HepG2 (cell line): ENCODE results near the gene ZNF10. TPM values are rescaled to one million over a fixed set of nuclear protein-coding genes. Genes with fewer than 3 reads are reported as not detected.
A peak's percentile ranks its signal among the peaks of the same experiment; 100 is the strongest.

ENCODE experiments used
- ARNT2 ChIP-seq: sonication (generic); formaldehyde crosslinking; IDR thresholded peaks from 2 replicates; pipeline ENCODE4 v1.8.0; 2022; ENCODE audit warnings: mild to moderate bottlenecking, low read depth, missing genetic modification reagents, moderate library complexity
- ATRX ChIP-seq: sonication (generic); formaldehyde crosslinking; IDR thresholded peaks from 2 replicates; pipeline ENCODE4 v1.4.0; 2020; ENCODE audit warnings: missing genetic modification reagents, borderline replicate concordance
- HOXA3 ChIP-seq: sonication (generic); formaldehyde crosslinking; IDR thresholded peaks from 2 replicates; pipeline ENCODE4 v1.5.0; 2020; ENCODE audit warnings: missing genetic modification reagents
- MBNL3 ChIP-seq: fragments of 250-450 bp; sonication (Bioruptor Pico); conservative IDR thresholded peaks from 2 replicates; pipeline ENCODE4 v1.8.0; 2022; ENCODE audit warnings: mild to moderate bottlenecking, inconsistent platforms
- POLR2AphosphoS2 ChIP-seq: IDR thresholded peaks from 2 replicates; pipeline ENCODE4 v1.6.1; 2011; ENCODE audit warnings: low read depth, low read length, improper control_type of control experiment
- TP53 ChIP-seq: sonication (generic); formaldehyde crosslinking; conservative IDR thresholded peaks from 2 replicates; pipeline ENCODE4 v1.4.0; 2020; ENCODE audit warnings: missing genetic modification reagents
- ZFYVE20 ChIP-seq: sonication (generic); formaldehyde crosslinking; IDR thresholded peaks from 2 replicates; pipeline ENCODE4 v1.8.0; 2023; ENCODE audit warnings: low read depth, mild to moderate bottlenecking, moderate library complexity, missing genetic modification reagents, borderline replicate concordance
- ZNF552 ChIP-seq: sonication (generic); formaldehyde crosslinking; IDR thresholded peaks from 2 replicates; pipeline ENCODE4 v1.9.0; 2022; ENCODE audit warnings: missing genetic modification reagents, mild to moderate bottlenecking, borderline replicate concordance
- ZNF615 ChIP-seq: sonication (generic); formaldehyde crosslinking; IDR thresholded peaks from 2 replicates; pipeline ENCODE4 v1.5.0; 2020; ENCODE audit warnings: mild to moderate bottlenecking, missing genetic modification reagents, borderline replicate concordance
- ZZZ3 ChIP-seq: sonication (generic); formaldehyde crosslinking; IDR thresholded peaks from 2 replicates; pipeline ENCODE4 v1.4.0; 2020; ENCODE audit warnings: missing genetic modification reagents, mild to moderate bottlenecking, borderline replicate concordance
- polyA plus RNA-seq, 8 experiments: library from polyadenylated mRNA; depleted of rRNA in 3 of 8; stranded (reverse) in 7 of 8; unstranded in 1 of 8; fragments of >200 nt; fragmentation: Illumina TruSeq in 4 of 8; extraction: Trizol in 4 of 8; gene quantifications; 2 replicates each; pipeline versions ENCODE4 v1.2.1 to v1.2.3, GENCODE V29; 2011 to 2016; ENCODE audit warnings: low read depth in 4 of 8, missing spikeins in 1 of 8, mixed read lengths in 1 of 8; ENCODE audit not compliant: insufficient read depth in 1 of 8
- total RNA-seq, 5 experiments: library from RNA; depleted of rRNA; stranded (reverse); fragments of >200 nt; fragmentation: Illumina TruSeq; extraction: Trizol; gene quantifications; 2 replicates each; pipeline ENCODE4 v1.2.3, GENCODE V29; 2016; ENCODE audit warnings: low read depth in 1 of 5
- TF ChIP-seq, protein P1 (sequence below): sonication (generic); formaldehyde crosslinking; IDR thresholded peaks from 2 replicates; pipeline ENCODE4 v1.5.1; 2020; ENCODE audit warnings: mild to moderate bottlenecking, missing genetic modification reagents
- TF ChIP-seq, protein P2 (sequence below): sonication (generic); IDR thresholded peaks from 2 replicates; pipeline ENCODE4 v1.6.1; 2016; ENCODE audit warnings: low read depth, borderline replicate concordance
- TF ChIP-seq, protein P3 (sequence below): sonication (generic); formaldehyde crosslinking; IDR thresholded peaks from 2 replicates; pipeline ENCODE4 v1.4.0; 2020; ENCODE audit warnings: missing genetic modification reagents
- TF ChIP-seq, protein P4 (sequence below): sonication (generic); formaldehyde crosslinking; IDR thresholded peaks from 2 replicates; pipeline ENCODE4 v1.4.0; 2020; ENCODE audit warnings: mild to moderate bottlenecking, missing genetic modification reagents, borderline replicate concordance

ZNF10 gene
- total and polyA plus RNA-seq, 2 of the 13 experiments (the other 11 are each of a cell fraction or from before 2014, with no cell fraction given), result 2.9 to 6.5 TPM

DNA sequence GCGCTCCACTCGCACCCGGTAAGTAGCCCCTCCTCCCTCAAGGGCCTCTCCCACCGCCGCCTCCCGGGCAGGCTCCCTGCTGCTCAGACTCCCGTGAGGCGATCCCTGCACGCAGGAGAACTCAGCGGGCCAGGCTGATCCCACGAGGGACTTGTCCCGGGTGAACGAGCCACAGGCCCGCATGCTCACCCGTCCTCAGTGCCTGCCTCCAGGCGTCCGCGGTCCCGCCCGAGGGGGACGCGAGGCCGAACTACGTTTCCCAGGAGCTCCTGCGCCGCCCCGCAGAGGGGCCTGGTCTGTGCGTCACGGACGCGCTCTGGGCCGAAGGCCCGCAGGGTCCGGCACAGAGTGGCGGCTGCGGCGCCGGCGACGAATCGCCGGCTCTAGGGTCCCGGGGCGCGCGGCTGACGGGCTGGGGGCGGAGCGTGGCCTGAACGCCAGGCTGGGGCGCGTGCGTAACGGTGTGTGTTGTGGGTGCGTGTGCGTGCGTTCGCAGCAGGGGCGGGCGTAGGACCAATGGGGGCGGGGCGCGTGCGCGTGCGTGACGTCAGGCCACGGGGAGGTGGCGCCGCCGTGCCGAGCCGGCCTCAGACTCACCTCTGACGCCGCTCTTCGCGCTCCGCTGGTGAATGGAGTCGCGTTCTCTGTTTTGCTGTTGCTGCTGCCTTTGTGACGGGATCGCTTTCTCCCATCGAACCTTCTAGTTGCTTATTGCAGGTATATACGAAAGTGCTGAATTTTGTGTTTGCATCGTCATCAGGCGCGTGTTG, at the start of gene ZNF10, which contains the start of gene ZNF891 (continued):
- TF ChIP-seq, protein P1, sequence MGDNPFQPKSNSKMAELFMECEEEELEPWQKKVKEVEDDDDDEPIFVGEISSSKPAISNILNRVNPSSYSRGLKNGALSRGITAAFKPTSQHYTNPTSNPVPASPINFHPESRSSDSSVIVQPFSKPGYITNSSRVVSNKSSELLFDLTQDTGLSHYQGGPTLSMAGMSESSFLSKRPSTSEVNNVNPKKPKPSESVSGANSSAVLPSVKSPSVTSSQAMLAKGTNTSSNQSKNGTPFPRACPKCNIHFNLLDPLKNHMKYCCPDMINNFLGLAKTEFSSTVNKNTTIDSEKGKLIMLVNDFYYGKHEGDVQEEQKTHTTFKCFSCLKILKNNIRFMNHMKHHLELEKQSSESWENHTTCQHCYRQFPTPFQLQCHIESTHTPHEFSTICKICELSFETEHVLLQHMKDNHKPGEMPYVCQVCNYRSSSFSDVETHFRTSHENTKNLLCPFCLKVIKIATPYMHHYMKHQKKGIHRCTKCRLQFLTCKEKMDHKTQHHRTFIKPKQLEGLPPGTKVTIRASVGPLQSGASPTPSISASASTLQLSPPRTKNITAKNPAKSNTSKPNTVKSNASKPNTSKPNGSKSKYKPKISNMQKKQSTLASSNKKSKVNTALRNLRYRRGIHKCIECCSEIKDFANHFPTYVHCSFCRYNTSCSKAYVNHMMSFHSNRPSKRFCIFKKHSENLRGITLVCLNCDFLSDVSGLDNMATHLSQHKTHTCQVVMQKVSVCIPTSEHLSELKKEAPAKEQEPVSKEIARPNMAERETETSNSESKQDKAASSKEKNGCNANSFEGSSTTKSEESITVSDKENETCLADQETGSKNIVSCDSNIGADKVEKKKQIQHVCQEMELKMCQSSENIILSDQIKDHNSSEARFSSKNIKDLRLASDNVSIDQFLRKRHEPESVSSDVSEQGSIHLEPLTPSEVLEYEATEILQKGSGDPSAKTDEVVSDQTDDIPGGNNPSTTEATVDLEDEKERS (CRISPR knock-in tag), result peak; percentile 89
- TF ChIP-seq ZZZ3, result no peak; the same call in 1 of the 2 replicates
- TF ChIP-seq POLR2AphosphoS2, result no peak
- TF ChIP-seq, protein P2, sequence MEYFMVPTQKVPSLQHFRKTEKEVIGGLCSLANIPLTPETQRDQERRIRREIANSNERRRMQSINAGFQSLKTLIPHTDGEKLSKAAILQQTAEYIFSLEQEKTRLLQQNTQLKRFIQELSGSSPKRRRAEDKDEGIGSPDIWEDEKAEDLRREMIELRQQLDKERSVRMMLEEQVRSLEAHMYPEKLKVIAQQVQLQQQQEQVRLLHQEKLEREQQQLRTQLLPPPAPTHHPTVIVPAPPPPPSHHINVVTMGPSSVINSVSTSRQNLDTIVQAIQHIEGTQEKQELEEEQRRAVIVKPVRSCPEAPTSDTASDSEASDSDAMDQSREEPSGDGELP, result no peak; the same call in 1 of the 2 replicates
- TF ChIP-seq MBNL3, result no peak
- TF ChIP-seq ZFYVE20 (CRISPR knock-in tag), result 0 out of 2 replicates have a peak, but pooled peaks have one; percentile 35
- TF ChIP-seq, protein P3, sequence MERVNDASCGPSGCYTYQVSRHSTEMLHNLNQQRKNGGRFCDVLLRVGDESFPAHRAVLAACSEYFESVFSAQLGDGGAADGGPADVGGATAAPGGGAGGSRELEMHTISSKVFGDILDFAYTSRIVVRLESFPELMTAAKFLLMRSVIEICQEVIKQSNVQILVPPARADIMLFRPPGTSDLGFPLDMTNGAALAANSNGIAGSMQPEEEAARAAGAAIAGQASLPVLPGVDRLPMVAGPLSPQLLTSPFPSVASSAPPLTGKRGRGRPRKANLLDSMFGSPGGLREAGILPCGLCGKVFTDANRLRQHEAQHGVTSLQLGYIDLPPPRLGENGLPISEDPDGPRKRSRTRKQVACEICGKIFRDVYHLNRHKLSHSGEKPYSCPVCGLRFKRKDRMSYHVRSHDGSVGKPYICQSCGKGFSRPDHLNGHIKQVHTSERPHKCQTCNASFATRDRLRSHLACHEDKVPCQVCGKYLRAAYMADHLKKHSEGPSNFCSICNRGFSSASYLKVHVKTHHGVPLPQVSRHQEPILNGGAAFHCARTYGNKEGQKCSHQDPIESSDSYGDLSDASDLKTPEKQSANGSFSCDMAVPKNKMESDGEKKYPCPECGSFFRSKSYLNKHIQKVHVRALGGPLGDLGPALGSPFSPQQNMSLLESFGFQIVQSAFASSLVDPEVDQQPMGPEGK (CRISPR knock-in tag), result peak; percentile 36; the same call in 1 of the 2 replicates
- TF ChIP-seq TP53 (CRISPR knock-in tag), result no peak
- TF ChIP-seq HOXA3 (CRISPR knock-in tag), result peak; percentile 98
- no peak for TF ChIP-seq ZNF615 (CRISPR knock-in tag)
- TF ChIP-seq ARNT2 (CRISPR knock-in tag), result peak; percentile 94
- TF ChIP-seq ATRX (CRISPR knock-in tag), result no peak
- no peak for TF ChIP-seq ZNF552 (CRISPR knock-in tag)
- TF ChIP-seq, protein P4, sequence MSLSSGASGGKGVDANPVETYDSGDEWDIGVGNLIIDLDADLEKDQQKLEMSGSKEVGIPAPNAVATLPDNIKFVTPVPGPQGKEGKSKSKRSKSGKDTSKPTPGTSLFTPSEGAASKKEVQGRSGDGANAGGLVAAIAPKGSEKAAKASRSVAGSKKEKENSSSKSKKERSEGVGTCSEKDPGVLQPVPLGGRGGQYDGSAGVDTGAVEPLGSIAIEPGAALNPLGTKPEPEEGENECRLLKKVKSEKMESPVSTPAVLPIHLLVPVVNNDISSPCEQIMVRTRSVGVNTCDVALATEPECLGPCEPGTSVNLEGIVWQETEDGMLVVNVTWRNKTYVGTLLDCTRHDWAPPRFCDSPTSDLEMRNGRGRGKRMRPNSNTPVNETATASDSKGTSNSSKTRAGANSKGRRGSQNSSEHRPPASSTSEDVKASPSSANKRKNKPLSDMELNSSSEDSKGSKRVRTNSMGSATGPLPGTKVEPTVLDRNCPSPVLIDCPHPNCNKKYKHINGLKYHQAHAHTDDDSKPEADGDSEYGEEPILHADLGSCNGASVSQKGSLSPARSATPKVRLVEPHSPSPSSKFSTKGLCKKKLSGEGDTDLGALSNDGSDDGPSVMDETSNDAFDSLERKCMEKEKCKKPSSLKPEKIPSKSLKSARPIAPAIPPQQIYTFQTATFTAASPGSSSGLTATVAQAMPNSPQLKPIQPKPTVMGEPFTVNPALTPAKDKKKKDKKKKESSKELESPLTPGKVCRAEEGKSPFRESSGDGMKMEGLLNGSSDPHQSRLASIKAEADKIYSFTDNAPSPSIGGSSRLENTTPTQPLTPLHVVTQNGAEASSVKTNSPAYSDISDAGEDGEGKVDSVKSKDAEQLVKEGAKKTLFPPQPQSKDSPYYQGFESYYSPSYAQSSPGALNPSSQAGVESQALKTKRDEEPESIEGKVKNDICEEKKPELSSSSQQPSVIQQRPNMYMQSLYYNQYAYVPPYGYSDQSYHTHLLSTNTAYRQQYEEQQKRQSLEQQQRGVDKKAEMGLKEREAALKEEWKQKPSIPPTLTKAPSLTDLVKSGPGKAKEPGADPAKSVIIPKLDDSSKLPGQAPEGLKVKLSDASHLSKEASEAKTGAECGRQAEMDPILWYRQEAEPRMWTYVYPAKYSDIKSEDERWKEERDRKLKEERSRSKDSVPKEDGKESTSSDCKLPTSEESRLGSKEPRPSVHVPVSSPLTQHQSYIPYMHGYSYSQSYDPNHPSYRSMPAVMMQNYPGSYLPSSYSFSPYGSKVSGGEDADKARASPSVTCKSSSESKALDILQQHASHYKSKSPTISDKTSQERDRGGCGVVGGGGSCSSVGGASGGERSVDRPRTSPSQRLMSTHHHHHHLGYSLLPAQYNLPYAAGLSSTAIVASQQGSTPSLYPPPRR (CRISPR knock-in tag), result no peak
